ENCODE results near the gene TNFRSF8. TPM values are rescaled to one million over a fixed set of nuclear protein-coding genes. Genes with fewer than 3 reads are reported as not detected.

The TNFRSF8 gene
- total RNA-seq, 1 experiment from 2014 or later, result not detected

- Histone ChIP-seq H3K27me3 (ENCODE audit: low read length) (no peaks in the 10 kb centered on the region), H3K4me2 (ENCODE audit: low read length) (no peak overlapping the region), H4K20me1 (ENCODE audit: low read length) (no peaks in the 10 kb centered on the region), H3K9ac (ENCODE audit: low read length) (no peak overlapping the region), H3K79me2 (ENCODE audit: low read length) (no peaks in the 10 kb centered on the region), H3K9me3 (ENCODE audit: low read length) (no peaks in the 10 kb centered on the region), H3K4me3 (ENCODE audit: low read length) (no peak overlapping the region), H3K9me2 (replicated peaks; ENCODE audit: low read length) (no peaks in the 10 kb centered on the region), H2AFZ (ENCODE audit: low read length) (no peak overlapping the region), H3K36me3 (ENCODE audit: low read depth, low read length) (no peaks in the 10 kb centered on the region), H3K4me1 (ENCODE audit: insufficient read depth, low read length) (no peaks in the 10 kb centered on the region), H3K27ac (ENCODE audit: low read length) (no peak overlapping the region), H3F3A (ENCODE audit: low read length, unreplicated experiment) (no peaks in the 10 kb centered on the region)
- POLR2A ChIA-PET (ENCODE audit: unreplicated experiment), result no interaction called here
- DNase-seq (no peak), ATAC-seq (no peak)
- intact Hi-C loops (cut with micrococcal nuclease), result no loop called here
- no TSS peak for BruUV-seq (replicated peaks)
- CTCF ChIA-PET, result no interaction called here
- TF ChIP-seq EZH2 (IDR thresholded peaks at IDR 0.05; ENCODE audit: low read length, unreplicated experiment) (no peak), EZH2phosphoT487 (IDR thresholded peaks at IDR 0.05; ENCODE audit: borderline replicate concordance, low read length) (no peak)
- TF ChIP-seq, protein P1, sequence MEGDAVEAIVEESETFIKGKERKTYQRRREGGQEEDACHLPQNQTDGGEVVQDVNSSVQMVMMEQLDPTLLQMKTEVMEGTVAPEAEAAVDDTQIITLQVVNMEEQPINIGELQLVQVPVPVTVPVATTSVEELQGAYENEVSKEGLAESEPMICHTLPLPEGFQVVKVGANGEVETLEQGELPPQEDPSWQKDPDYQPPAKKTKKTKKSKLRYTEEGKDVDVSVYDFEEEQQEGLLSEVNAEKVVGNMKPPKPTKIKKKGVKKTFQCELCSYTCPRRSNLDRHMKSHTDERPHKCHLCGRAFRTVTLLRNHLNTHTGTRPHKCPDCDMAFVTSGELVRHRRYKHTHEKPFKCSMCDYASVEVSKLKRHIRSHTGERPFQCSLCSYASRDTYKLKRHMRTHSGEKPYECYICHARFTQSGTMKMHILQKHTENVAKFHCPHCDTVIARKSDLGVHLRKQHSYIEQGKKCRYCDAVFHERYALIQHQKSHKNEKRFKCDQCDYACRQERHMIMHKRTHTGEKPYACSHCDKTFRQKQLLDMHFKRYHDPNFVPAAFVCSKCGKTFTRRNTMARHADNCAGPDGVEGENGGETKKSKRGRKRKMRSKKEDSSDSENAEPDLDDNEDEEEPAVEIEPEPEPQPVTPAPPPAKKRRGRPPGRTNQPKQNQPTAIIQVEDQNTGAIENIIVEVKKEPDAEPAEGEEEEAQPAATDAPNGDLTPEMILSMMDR (conservative IDR thresholded peaks at IDR 0.05; ENCODE audit: low read depth, low read length), result no peak
Observed at GRCh38 chr1:12112711-12113161, 49.6 kb downstream of the TNFRSF8 start.

DNA sequence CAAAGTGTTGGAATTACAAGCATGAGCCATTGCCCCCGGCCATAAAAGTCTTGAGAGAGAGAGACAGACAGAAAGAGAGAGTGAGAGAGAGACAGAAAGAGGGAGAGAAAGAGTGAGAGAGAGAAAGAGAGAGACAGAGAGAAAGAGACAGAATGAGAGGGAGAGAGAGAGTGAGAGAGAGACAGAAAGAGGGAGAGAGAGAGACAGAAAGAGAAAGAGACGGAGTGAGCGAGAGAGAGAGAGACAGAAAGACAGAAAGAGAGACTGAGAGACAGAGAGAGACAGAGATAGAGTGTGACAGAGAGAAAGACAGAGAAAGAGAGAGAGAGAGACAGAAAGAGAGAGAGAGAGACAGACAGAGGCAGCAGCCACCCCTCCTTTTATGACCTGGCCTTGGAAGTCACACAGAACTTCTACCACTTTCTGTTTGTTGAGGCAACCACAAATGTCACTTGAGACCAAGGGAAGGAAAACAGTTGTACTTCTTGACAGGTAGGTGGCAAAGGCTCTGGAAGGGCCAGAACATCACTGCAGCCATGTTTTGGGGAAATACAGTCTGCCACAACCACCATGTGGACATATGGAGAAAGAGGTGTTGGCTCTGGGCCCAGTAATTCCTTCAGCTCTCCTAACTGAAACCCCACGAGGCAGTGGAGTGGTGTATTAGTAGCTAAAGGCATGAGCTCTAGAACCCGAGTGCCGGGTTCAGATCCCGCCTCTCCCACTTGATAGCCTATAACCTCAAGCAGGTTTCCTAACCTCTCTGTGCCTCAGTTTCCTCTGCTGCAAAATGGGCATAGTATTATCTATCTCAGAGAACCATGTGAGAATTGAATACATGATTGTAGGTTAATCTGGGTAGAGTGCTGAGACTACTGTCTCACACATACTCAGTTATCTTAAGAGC, 50.6 kb downstream of the TNFRSF8 start:
- no peak overlapping the region for H2AFZ ChIP-seq (ENCODE audit: low read length)
- DNase-seq, result peak; percentile 3
- no peaks in the 10 kb centered on the region for H3K4me1 ChIP-seq (ENCODE audit: insufficient read depth, low read length)
- H3K27me3 ChIP-seq (ENCODE audit: low read length), result no peaks in the 10 kb centered on the region
- TF ChIP-seq EZH2 (IDR thresholded peaks at IDR 0.05; ENCODE audit: low read length, unreplicated experiment), result no peak
- no peak for TF ChIP-seq EZH2phosphoT487 (IDR thresholded peaks at IDR 0.05; ENCODE audit: borderline replicate concordance, low read length)
- H3K27ac ChIP-seq (ENCODE audit: low read length), result no peak overlapping the region
- peak; percentile 44; the same call in 1 of the 2 replicates for ATAC-seq
- intact Hi-C loops (cut with micrococcal nuclease), result no loop called here
- ChIA-PET POLR2A (ENCODE audit: unreplicated experiment) (no interaction called here), CTCF (interaction anchor here (0.7 kb wide), 1 partner anchor 11 kb away, joined by 4 read pairs; no protein-coding TSS in a partner anchor)
- no peak overlapping the region for H3K9ac ChIP-seq (ENCODE audit: low read length)
- BruUV-seq (replicated peaks), result no TSS peak
- H3K4me2 ChIP-seq (ENCODE audit: low read length), result no peak overlapping the region
- no peaks in the 10 kb centered on the region for H3K79me2 ChIP-seq (ENCODE audit: low read length)
- no peaks in the 10 kb centered on the region for H3F3A ChIP-seq (ENCODE audit: low read length, unreplicated experiment)
- H3K4me3 ChIP-seq (ENCODE audit: low read length), result no peak overlapping the region
- H3K9me2 ChIP-seq (replicated peaks; ENCODE audit: low read length), result no peaks in the 10 kb centered on the region
- H3K9me3 ChIP-seq (ENCODE audit: low read length), result no peaks in the 10 kb centered on the region
- no peaks in the 10 kb centered on the region for H3K36me3 ChIP-seq (ENCODE audit: low read depth, low read length)
- no peaks in the 10 kb centered on the region for H4K20me1 ChIP-seq (ENCODE audit: low read length)

GRCh38 chr1:12114340-12114683, 51.2 kb downstream of the TNFRSF8 start:
- DNase-seq (no peak), ATAC-seq (no peak)
- Histone ChIP-seq H4K20me1 (ENCODE audit: low read length) (no peaks in the 10 kb centered on the region), H3K27ac (ENCODE audit: low read length) (no peak overlapping the region), H3K4me3 (ENCODE audit: low read length) (no peak overlapping the region), H3K9me3 (ENCODE audit: low read length) (no peaks in the 10 kb centered on the region), H3K79me2 (ENCODE audit: low read length) (no peaks in the 10 kb centered on the region), H2AFZ (ENCODE audit: low read length) (no peak overlapping the region), H3F3A (ENCODE audit: low read length, unreplicated experiment) (no peaks in the 10 kb centered on the region), H3K4me1 (ENCODE audit: insufficient read depth, low read length) (no peaks in the 10 kb centered on the region), H3K9me2 (replicated peaks; ENCODE audit: low read length) (no peaks in the 10 kb centered on the region), H3K36me3 (ENCODE audit: low read depth, low read length) (no peaks in the 10 kb centered on the region), H3K4me2 (ENCODE audit: low read length) (no peak overlapping the region), H3K9ac (ENCODE audit: low read length) (no peak overlapping the region), H3K27me3 (ENCODE audit: low read length) (no peaks in the 10 kb centered on the region)
- CTCF ChIA-PET, result interaction anchor here (0.7 kb wide), 1 partner anchor 10 kb away, joined by 4 read pairs; no protein-coding TSS in a partner anchor
- TF ChIP-seq EZH2phosphoT487 (IDR thresholded peaks at IDR 0.05; ENCODE audit: borderline replicate concordance, low read length) (no peak), EZH2 (IDR thresholded peaks at IDR 0.05; ENCODE audit: low read length, unreplicated experiment) (no peak)
- TF ChIP-seq, protein P1 (conservative IDR thresholded peaks at IDR 0.05; ENCODE audit: low read depth, low read length), result no peak
- POLR2A ChIA-PET (ENCODE audit: unreplicated experiment), result no interaction called here
- BruUV-seq (replicated peaks), result no TSS peak
- intact Hi-C loops (cut with micrococcal nuclease), result no loop called here
